Measurements from ENCODE around the gene TNNT2.

TNNT2 gene

GRCh38 chr1:201330541-201330940 lies 46.9 kb downstream of the TNNT2 start:
- DNase-seq, result no peak

GRCh38 chr1:201329801-201330200 lies 47.7 kb downstream of the TNNT2 start:
- DNase-seq, result no peak

DNA sequence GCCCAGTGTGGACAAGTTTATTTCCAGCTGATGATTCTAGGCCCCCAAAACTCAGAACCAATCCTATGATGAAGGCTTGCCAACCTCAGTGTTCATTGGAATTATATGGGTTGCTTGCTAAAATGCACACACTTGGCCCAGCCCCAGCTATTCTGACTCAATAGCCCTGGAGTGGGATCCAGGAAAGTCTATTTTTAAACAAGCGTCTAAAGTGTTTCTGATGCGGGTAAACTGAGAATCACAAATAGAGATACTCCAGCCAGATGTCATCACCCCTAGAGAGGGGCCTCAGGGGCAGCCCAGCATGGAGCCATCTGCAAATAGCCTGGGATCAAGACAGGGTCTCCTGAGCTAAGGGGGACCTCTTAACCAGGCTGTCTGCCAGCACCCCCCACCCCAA lies 48.2 kb downstream of the TNNT2 start:
- DNase-seq, result no peak

DNA sequence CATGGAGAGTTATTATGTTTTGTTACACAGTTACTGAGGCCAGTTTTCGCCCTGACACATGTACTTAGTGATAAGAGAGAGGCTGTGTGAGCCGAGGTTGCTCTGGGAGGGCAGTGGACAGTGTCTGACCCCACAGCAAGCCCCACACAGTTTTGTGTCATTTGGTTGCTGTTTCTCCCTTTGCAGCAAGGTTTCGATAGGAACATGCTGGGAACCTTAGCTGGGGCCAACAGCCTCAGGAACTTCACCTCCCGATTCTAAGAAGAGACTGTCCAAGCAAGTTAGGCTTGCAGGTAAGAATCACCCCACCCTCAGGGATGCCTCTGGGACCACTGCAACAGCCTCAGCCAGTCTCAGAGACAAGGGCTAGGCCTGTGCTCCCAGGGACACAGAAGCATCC lies 48.9 kb downstream of the TNNT2 start:
- DNase-seq, result no peak

GRCh38 chr1:201327687-201328240 lies 49.7 kb downstream of the TNNT2 start:
- no peak for DNase-seq

DNA sequence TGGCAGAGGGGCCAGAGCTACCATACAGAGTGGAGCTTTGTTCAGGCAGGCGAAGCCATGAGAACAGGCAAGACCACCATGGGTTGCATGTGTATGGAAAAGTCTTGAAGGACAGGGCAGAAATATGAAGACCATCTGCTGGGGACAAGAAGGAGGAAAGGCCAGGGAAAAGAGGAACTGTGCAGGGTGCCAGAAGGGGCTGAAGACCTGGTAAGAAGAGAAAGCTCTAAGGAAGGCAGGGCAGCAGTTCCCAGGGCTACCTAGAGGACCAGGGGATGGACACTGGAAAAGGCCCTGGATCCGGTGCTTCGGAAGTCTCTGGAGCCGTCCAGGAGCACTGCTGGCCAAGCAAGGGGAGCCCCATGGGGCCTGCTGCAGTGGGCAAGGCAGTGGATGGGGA lies 50.8 kb downstream of the TNNT2 start:
- no peak for DNase-seq

GRCh38 chr1:201325678-201326060 lies 51.8 kb downstream of the TNNT2 start:
- DNase-seq, result no peak

DNA sequence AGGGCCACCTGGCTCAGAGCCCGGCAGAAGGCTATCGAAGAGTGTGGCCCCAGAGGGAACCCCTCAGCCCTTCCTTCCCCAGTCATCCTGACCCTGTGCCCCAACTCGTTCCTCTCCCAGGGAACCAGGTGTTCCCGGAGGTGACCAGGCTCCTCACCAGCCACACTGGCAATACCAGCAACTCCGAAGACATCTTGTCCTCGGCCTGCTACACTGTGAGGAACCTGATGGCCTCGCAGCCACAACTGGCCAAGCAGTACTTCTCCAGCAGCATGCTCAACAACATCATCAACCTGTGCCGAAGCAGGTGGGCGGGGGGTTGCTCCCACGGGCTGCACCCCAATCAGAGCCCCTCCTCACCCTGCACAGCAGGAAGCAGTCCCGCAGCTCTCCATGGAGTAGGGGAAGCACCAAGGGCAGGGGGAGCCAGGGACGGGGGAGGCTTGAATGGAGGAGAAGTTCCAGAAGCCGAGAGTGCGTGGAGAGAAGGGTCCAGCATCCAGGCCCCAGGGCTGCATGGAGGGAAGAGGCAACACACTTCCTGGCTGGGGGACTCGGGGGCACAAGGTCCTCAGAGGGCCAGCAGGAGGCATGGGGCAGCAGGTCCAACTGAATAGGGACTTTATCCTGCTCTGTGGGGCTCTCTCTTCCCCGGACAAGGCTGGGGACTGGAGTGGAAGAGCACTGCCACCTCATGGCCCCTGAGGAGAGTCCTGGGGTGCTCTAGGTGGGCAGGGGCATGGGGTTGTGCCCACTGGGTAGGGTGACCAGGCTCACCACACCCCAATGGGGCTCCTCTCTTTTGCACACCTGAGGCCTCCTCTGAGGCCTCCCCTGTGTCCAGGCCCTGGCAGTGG lies 52.4 kb downstream of the TNNT2 start:
- DNase-seq, result no peak

DNA sequence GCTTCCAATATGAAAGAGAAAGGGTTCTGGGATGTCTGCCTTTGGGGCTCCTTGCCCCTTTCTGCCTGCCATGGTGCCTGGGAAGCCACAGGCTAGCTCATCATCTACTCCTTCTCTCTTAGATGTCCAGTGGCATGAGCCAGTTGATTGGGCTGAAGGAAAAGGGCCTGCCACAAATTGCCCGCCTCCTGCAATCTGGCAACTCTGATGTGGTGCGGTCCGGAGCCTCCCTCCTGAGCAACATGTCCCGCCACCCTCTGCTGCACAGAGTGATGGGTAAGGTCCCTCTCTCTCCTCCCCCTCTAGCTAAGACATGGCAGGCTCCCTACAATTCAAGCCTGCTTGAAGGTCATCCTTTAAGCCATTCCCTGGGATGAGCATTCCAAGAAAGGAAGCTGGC lies 53.2 kb downstream of the TNNT2 start:
- DNase-seq, result no peak

- no peak for DNase-seq
Measured at GRCh38 chr1:201322653-201323510, 54.6 kb downstream of the TNNT2 start.

GRCh38 chr1:201321826-201322390 lies 55.6 kb downstream of the TNNT2 start:
- DNase-seq, result no peak

DNA sequence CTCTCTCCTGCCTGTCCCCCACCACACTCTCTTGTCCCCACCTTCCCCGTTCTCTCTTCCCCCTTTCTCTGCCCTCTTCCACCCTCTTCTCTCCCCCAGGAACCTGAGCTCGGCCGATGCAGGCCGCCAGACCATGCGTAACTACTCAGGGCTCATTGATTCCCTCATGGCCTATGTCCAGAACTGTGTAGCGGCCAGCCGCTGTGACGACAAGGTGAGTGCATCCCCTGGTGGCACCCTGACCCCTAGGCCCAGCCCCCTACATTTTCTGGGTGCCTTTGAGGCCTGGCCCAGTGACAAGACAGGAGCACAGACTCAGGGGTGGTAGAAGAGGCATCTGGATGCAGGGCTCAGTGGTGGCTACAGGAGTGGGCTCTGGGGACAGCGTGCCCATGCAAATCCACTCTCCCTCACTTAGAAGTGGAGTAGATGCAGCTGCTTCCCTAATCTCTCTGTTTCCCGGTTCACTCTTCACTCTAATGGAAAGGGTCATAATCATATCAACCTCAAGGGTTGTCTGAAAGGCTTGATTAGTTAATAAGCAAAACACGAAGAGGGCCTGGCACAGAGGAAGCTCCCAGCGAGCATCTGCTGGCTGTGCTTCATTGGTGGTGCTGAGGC lies 57.2 kb downstream of the TNNT2 start:
- DNase-seq, result no peak

DNA sequence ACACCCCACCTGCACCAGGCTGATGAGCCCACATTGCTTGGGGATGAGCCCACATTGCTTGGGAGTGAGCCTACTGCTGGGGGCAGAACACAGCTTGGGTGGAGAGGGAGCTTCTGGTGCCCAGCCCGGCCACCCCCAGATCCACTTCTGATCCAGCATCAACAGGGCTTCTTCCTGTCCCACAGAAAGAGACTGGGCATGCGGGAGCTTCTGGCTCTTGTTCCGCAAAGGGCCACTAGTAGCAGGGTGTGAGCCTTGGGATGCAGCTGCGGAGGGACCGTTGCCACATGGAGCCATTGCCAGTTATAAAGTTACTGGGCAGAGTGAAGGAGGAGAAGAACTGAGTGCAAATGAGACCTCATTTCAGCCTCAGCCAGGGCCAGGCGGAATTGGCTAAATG lies 57.8 kb downstream of the TNNT2 start:
- DNase-seq, result no peak

GRCh38 chr1:201318504-201319340 lies 58.8 kb downstream of the TNNT2 start:
- DNase-seq, result no peak

DNA sequence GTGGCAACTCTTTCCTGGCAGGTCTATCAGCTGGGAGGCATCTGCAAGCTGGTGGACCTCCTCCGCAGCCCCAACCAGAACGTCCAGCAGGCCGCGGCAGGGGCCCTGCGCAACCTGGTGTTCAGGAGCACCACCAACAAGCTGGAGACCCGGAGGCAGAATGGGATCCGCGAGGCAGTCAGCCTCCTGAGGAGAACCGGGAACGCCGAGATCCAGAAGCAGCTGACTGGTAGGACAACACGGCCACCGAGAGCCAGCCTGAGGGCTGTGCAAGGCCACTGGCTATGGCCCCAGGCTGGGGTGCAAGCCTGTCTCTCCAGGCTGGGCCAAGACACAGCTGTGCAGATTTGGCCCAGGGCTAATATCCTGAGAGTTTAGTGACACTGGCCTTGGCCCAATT lies 59.9 kb downstream of the TNNT2 start:
- no peak for DNase-seq

- no peak for DNase-seq
Measured at GRCh38 chr1:201316556-201316955, 60.9 kb downstream of the TNNT2 start.

DNA sequence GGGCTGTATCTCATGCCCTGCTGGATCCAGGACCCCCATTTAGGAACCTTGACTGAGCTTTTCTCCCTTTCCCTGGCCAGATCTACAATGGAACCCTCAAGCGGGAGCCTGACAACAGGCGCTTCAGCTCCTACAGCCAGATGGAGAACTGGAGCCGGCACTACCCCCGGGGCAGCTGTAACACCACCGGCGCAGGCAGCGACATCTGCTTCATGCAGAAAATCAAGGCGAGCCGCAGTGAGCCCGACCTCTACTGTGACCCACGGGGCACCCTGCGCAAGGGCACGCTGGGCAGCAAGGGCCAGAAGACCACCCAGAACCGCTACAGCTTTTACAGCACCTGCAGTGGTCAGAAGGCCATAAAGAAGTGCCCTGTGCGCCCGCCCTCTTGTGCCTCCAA lies 64.4 kb downstream of the TNNT2 start:
- no peak for DNase-seq

DNA sequence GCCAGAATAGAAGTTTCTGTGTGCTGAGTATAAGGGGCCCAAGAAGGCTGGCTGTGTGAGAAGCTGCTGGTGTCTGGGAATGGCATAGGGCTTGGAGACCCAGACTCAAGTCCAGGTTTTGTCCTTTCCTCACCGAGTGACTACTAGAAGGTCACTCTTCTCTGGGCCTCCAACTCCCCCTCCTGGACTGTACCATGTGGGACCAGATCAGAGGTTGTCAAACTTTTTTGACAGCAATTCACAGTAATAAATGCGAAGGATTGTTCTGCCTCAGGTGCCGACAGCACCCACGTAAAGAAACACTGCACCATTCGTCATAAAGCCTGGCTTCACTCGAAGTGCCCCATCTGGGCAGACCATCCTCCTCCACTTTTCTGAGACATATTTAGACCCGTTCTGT lies 65.2 kb downstream of the TNNT2 start:
- no peak for DNase-seq

- peak; percentile 39 for DNase-seq
Measured at GRCh38 chr1:201311356-201312011, 66.0 kb downstream of the TNNT2 start.

DNA sequence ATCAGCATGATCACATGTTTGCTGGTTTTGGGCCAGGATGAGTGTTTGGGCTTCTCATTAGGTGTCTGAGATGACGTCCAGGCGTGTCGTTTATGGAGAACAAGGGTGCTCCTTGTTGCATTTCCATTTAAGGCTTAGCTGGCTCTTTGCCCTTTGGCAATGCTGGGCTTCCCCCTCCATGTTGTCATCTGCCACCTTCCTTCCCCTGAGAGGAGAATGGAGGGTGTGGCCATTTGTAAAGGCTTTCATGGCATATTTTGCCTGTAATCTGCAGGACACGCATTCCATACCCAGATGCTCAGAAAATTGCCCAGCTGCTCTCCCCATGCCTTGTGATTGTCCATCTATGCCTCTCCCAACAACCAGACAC lies 66.5 kb downstream of the TNNT2 start:
- no peak for DNase-seq

GRCh38 chr1:201310251-201310985 lies 67.1 kb downstream of the TNNT2 start:
- no peak for DNase-seq

Measured in GF-D8 (cell line).